GM21825 (cell line): Measurements from ENCODE around the gene NAV2.

Experiments used
- ATAC-seq: cut with Tn5 transposase; IDR thresholded peaks from one replicate; pipeline ENCODE4 v1.9.1; 2021; ENCODE audit warnings: mild to moderate bottlenecking, moderate library complexity; ENCODE audit not compliant: unreplicated experiment

NAV2 gene

DNA sequence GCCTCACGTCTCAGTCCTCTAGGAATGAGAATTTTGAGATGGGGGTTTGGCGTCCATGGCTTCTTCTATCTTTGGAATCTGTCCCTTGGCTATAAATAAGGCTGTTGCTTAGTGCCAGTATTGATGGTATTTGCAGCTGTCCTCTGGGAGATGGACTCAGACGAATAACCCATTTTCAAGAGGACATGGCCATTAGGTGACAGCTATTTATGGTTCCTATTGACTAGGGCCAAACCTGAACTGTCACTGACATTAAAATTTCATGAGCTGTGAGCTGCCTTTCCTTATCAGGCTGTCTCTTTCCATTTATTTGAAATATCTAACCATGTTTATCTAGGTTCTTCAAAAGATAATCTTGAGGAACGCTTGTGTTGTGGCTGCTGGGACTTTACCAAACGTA, 92.7 kb downstream of the NAV2 start:
- no peak for ATAC-seq

DNA sequence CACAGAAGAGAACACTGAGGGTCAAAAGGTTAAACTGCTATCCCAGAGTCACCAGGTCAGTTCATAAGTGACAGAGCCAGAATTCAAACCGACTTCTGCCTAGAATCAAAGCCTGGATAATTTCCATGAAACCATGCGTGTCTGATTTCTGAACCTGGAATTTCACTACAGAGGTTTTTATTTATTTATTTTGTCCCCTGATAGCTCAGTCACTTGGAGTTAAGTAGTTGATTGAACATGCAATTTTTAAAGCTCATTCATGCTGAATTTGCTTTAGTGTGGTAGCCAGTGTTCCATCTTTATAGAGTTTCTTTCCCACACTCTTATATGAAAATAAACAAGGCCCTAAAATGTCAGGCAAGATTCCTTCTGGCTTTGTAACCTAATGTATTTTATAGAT, 93.2 kb downstream of the NAV2 start:
- ATAC-seq, result no peak

DNA sequence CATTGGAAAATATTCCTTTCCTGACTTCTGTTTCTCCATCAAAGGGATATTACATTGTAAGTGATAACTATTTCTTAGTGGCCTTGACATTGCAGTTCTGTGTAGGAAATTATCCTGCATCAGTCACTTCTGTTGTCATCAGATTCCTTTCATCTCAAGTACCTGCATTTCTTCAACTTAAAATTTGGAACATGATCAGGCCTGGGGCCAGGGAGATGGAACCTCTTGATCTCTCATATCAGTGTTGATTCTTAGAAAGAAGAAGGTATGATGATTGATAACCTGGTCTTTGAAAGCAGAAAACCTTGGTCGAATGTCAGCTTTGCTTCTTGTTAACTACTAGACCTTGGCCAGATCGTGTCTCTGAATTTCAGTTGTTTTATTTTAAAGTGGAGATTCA, 93.6 kb downstream of the NAV2 start:
- ATAC-seq, result no peak

DNA sequence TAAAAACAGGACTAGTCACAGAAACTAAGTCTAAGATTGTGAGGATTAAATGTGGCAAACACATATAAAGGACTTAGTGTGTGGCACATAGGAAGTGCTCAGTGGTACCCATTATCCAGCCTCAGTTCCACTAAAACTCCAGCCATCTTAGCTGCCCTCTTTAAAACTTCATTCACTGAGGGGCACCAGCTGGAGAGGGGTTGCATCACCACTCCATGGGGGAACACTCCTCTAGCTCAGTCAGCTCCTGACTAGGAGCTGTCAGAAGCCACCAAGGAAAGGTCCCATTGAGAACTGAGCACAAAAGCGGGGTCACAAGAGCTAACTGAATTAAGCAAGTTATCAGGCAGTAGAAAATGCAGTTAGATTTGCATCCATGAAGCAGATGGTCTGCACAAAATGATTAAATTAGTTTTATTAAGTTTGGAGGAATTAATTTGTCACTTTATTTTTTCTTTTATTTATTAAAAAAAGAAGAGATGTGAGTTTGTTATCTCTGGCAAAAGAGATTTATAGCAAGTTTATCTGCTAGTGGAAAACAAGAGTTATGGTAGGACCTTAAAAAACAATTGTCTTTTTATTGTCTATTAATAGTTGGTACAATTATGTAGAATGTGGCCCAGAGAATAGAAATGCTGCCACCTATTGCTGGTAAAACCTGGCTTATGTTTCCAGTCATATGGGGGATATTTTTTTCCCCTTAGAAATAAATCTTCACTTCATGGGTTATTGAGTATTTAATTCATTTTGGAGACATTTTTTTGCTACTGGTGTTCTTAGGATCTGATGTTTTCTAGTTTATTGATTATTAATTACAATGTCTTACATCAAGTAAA, 95.7 kb downstream of the NAV2 start:
- ATAC-seq, result no peak

DNA sequence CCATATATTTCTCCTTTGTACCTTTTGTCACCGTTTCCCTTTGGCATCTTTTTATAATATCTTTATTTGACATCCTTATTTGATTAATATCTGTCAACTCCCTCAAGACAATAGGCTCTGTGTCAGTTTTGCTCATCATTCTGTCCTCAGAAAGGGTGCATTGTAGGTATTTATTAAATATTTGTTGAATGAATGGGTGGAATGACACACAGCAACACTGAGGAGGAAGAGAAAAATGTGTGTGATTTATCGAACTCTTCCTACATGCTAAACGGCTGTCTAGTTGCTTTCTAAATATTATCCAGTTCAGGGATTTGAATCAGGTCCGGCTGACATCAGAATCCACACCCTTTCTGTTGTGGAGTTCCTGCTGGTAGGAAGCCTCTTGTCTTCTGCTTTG, 98.2 kb downstream of the NAV2 start:
- ATAC-seq, result no peak

DNA sequence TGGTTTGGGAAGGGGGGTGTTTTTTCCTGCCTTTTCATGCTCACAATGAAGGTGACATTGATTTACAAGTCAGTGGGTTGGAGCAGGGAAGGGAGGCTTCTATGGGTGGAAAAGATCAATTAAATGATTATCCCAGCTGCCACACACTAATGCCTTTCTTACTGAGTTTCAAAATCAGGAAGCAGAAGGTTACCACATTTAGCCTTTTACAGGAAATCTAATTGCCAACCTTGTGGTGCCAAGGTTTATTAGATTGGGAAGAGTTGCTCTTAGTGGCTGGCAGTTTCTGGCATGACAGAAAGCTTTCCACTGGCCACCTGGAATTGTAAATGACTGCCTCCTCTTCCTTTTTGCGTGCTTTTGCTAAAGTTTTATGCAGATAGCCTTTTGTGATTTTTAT, 98.7 kb downstream of the NAV2 start:
- ATAC-seq, result no peak

DNA sequence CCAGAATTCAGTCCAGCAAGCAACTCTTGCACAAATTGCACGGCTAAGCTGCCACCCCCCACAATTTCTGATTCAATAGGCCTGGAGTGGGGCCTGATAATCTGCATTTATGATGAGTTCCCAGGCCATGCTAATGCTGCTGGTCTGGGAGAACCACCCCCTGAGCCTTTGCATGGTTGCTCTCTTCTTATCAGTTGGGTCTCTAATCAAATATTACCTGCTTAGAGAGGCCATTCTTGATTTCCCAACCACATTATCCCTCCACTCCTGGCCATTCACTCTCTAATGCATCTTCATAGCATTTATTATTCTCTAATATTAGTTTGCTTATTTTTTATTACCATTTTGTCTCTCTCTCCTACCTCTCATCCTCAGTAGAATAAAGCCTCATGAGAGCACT, 99.5 kb downstream of the NAV2 start:
- ATAC-seq, result no peak

DNA sequence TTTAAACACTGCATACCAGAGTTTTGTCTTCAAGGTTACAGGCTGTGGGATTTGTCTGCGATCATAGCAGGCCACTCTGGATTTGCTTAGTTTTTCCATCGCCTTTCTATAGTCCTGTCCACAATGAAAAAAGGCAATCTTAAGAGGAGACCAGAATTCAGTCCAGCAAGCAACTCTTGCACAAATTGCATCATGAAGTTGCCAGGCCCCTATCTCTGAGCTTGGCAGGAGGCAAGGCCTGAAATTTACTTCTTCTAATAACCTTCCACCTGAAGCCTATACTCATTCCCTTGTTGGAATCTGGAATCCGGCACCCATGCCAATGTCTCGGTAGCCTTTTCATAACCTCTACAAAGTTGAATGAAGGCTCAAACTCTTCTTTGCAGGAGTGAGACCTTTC, 100.1 kb downstream of the NAV2 start:
- no peak for ATAC-seq

DNA sequence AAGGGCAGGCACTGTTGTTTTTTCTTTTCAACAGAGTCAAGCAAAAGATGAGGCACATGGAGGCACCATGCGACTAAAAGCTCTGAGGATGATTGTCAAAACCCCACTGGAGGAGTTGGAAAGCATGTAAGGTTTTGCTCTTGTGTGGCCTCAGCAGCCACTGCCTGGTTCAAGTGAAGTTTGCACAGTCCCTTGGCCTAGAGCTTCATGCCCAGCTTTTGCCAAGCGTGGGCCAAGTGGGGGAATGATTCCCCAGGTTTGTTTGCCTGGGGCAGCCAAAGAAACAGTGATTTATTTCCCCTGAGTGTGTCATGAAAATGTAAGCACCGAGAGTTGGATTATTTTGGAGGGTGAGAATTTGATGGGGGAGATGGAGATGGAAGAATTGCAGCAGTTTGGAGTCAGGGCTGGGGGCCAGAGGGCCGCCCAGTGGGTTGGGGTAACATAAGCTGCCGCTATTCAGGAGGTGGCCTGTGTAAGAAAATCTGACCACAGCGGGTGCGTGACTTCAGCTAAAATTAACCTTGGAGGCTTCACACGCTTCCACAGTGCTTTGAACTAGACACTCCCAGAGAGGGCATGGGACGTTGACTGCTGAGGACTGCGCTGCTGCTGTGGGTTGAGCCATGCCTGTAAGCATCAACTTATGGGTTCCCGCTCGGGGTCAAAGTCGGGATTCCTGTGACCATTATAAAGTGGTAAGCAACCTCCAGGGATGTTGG, 100.7 kb downstream of the NAV2 start:
- no peak for ATAC-seq

DNA sequence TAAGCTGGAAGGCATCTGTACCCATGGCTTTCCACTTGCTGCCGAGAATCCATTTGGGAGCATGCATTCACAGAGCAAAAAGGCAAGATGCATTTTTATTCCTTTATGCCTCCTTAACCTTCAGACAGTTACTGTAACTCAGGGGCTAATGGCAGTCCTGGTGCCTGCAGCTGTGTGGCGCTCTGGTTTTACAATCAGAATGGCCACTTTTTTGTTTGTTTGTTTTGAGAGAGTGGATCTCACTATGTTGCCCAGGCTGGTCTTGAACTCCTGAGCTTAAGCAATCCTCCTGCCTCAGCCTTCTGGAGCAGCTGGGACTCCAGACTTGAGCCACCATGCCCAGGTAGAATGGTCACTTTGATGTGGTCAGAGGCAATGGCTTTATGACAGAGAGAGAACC, 101.8 kb downstream of the NAV2 start:
- ATAC-seq, result no peak

DNA sequence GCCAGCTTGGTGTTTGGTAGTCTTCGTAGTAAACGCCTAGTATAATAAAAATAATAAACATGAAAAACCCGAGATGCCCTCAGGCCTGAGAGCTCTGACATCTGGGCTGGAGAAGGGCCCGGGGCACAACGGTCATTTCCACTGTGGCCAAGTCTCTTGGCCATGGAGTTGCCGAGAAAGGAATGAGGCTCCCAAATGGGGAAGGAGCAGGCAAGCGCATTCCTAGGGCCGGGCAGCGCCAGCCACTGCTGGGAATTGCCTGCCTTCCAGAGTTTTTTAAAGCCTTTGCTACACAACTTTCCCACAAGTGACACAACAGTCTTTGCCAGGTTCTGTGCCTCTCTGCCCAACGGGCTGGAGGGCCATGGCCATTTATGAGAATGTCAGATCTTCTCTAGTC, 103.4 kb downstream of the NAV2 start:
- no peak for ATAC-seq

DNA sequence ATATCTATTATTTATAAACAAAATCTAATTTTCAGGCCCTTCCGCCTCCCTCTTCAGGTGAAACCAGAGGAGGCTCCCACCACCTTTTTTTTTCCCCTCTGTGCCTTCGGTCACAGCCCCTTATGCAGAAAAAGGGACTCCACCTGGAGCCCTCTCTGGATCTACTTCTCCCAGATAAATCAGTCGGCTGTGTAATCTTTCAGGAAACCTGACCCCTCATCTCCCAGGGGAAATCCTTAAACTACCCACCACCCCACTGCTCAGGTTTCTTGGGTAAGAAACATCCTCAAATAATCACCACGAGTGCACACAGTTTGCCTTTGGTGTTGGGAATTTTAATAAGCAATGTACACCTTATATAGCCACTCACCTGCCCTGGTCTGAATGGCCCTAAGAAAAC, 104.2 kb downstream of the NAV2 start:
- ATAC-seq, result no peak

DNA sequence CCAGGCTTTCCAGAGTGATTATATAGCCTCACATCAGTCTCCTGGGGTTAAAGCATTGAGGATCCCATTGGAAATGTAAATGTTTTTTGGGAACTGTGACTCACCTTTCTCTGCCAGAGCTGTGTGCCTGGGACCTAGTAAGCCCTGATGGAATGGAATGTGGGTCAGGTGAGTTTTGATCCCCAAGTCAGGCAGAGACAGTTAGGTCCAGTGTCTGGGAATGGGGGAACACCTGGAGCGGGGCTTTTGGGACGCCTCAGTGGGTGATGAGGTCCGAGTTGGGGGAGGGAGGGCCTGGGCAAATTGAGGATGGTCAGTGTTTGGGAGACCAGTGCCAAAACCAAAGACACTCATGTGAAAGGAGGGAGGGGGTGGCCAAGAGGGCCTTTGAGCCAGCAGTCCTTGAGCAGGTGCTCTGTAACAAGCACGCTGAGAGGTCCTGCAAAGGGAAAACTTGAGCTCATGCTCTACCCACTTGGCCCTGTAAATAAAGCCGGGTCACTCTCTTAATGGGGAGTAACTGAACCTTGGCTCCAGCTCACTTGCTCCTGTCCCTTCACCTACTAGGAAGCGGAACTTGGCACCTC, 104.7 kb downstream of the NAV2 start:
- no peak for ATAC-seq

DNA sequence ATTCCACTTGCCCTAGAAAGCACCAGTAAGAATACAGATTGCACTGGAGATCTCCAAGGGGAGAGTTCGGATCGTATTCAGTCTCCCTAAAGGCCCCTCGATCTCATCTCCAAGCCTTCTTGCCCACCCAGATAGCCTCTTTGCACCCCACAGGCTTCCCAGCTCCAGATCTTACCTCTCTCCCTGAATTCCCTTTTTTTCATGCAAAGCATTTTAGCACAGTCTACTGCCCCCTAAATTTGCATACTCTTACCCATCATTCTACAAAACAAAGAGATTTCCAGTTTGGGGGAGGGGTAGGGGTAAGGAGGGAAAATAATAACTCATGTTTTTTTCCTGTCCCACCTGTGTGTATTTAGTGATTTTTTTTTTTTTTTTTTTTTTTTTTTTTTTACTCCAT, 105.2 kb downstream of the NAV2 start:
- no peak for ATAC-seq

DNA sequence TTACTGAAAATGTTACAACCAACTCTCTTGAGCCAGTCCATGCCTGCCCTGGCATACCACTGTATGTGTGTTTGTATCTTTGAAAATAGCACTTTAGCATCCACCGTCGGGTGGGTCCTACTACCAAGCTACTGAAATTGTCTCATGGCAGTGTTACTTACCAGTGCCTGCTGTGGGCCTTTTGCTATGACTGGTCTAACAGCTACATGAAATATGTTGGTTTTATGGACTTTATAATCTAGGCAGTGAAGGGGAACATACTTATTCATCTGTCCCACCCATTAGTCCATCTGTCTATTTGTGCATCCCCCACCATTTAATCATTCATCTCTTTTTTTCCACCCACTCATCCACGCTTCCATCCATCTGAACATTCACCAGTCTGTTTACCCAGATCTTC, 106.0 kb downstream of the NAV2 start:
- ATAC-seq, result no peak

DNA sequence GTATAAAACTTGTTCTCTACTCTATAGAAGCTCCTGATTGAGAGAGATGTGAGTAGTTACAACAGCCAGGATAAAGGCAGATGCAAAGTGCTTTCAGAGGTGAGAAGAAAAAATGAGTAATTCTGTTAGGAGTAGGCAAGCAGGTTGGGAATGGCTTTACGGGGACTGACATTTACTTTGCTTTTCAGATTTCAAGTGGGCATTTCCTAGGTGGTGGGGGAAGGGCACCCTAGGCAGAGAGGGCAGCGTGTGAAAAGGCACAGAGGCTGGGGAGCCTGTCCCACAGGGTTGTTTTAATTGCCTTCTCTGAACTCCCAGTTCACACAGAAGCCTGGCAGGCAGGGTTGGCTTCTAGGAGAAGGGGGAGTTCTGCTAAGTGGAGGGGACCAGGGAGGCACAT, 106.5 kb downstream of the NAV2 start:
- no peak for ATAC-seq

DNA sequence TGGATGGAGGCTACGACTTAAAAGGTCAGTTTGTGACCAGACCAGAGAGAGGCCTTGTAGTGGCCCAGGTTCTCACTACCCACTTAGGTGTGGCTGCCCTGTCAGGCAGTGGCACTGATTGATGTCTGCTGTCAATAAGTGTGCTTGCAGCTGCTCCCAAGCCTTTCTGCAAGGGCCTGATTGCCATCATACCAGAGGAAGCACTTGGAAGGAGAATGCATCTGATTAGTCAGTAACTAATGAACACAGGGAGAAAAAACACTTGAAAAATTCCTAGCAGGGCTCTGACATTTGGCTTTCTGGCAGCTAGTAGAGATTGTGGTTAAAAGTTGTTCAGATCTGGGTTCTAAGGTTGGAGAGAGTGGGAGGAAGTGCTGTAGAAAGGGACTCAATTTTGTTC, 107.5 kb downstream of the NAV2 start:
- ATAC-seq, result no peak

DNA sequence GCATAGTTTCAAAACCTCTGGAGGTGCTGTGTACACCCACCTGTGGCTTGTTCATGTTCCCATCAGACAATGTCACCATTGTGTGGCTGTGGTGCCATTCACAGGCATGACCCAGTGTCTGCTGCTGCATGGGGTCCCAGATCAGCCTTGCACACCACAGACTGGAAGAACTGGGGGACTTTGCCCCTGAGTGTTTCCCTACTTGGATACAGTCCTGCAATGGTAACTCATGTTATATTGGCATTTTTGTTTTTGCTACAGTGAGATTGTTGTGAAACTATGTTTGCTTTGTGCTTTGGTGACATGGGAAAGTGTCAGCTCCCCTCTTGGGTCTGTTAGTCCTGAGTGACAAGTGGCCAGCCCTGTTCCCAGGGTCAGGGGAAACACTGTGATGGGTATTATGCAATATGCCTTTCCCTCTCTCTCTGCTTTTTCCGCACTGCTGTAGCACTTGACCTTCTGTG, 108.8 kb downstream of the NAV2 start:
- no peak for ATAC-seq

DNA sequence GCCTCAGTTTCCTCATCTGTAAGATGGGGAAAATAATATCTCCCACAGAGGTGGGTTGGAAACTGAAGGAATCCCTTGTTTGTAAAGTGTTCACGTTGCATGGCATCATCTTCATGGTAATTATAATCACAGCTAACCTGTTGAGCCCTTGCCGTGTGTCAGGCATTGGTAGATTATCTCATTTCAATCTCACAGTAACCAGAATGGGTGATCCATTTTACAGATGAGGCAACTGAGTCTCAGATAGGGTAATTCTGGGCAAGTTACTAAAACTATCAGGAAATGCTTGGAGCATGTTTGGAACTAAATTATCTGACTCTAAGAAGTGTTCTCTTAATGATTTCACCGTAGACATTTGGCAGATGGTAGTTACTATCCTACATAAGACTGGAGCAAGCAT, 109.4 kb downstream of the NAV2 start:
- no peak for ATAC-seq

DNA sequence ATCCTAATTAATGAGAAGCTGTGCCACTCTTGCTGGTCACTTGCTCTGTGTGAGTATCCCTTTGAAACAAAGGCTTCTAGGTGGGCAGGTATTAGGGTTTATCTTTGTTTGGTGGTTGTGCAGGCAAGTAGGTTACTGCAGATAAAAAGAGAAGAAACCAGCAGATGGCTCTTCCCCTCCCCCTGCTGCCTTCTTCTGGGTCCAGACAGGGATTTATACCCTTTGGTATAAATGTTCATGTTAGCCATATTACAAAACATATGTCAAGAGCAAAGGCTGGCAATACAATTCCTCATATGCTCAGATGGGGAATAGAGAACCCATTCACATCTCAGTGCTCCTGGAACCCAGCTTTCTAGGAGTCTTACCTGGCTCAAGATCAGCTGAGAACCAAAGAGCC, 109.9 kb downstream of the NAV2 start:
- ATAC-seq, result no peak

DNA sequence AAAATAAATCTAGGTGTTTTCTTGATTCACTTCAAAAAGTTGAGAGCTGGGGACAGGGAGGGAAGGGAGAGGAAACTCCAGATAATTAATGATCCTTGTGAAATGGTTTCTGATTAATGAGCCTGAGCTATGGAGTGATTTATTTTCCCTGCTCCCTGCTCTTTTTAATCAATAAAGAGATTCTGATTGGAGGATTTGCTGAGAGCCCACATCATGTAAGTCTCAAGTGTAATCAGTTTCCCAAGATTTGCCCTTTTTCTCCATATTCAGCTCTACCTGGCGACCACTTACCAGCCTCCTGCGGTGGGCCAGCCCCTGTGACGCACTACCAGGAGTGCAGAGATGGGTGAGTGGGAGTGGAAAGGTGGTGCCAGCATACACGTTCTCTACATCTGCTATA, 114.0 kb downstream of the NAV2 start:
- ATAC-seq, result no peak
